Measurements from ENCODE around the gene FEZF1. TPM values are rescaled to one million over a fixed set of nuclear protein-coding genes. Genes with fewer than 3 reads are reported as not detected.

Gene FEZF1
- total and polyA plus RNA-seq, 8 donors = not detected

- intact Hi-C loops (cut with DNase I; ENCODE audit: low total_unique reads) = no loop called here
- Histone ChIP-seq H3K4me3 (no peak overlapping the region), H3K4me1 (no peaks in the 10 kb centered on the region), H3K27ac (no peak overlapping the region), H3K9me3 (no peaks in the 10 kb centered on the region), H3K27me3 (no peaks in the 10 kb centered on the region), H3K36me3 (no peaks in the 10 kb centered on the region)
- 55 to 63% (median 57%) methylated on average over 4 of the region's 4 CpGs for WGBS, 5 donors
- no peak for DNase-seq
- TF ChIP-seq POLR2A (IDR thresholded peaks at IDR 0.05) = no peak
- TF ChIP-seq POLR2AphosphoS5 (IDR thresholded peaks at IDR 0.05) = no peak
- TF ChIP-seq EP300 (IDR thresholded peaks at IDR 0.05) = no peak
- no peak for TF ChIP-seq CTCF (IDR thresholded peaks at IDR 0.05)
These were observed 43.1 kb downstream of the FEZF1 start for GRCh38 chr7:122261442-122261841.

GRCh38 chr7:122261016-122261415 lies 43.5 kb downstream of the FEZF1 start:
- DNase-seq = no peak
- Histone ChIP-seq H3K27ac (no peak overlapping the region), H3K4me1 (no peaks in the 10 kb centered on the region), H3K36me3 (no peaks in the 10 kb centered on the region), H3K9me3 (no peaks in the 10 kb centered on the region), H3K27me3 (no peaks in the 10 kb centered on the region), H3K4me3 (no peak overlapping the region)
- no peak for TF ChIP-seq EP300 (IDR thresholded peaks at IDR 0.05)
- TF ChIP-seq CTCF (IDR thresholded peaks at IDR 0.05) = no peak
- TF ChIP-seq POLR2A (IDR thresholded peaks at IDR 0.05) = no peak
- TF ChIP-seq POLR2AphosphoS5 (IDR thresholded peaks at IDR 0.05) = no peak
- intact Hi-C loops (cut with DNase I; ENCODE audit: low total_unique reads) = no loop called here

- Histone ChIP-seq H3K27me3 (no peaks in the 10 kb centered on the region), H3K9me3 (no peaks in the 10 kb centered on the region), H3K27ac (no peak overlapping the region), H3K4me3 (no peak overlapping the region), H3K36me3 (no peaks in the 10 kb centered on the region), H3K4me1 (no peaks in the 10 kb centered on the region)
- no peak for DNase-seq
- 37 to 52% (median 45%) methylated on average over 2 of the region's 2 CpGs for whole genome bisulfite sequencing, 5 donors
- intact Hi-C loops (cut with DNase I; ENCODE audit: low total_unique reads) = no loop called here
- TF ChIP-seq POLR2A (IDR thresholded peaks at IDR 0.05) (no peak), EP300 (IDR thresholded peaks at IDR 0.05) (no peak), CTCF (IDR thresholded peaks at IDR 0.05) (no peak), POLR2AphosphoS5 (IDR thresholded peaks at IDR 0.05) (no peak)
These were observed 44.2 kb downstream of the FEZF1 start for GRCh38 chr7:122260336-122260735.

GRCh38 chr7:122258971-122259370 lies 45.6 kb downstream of the FEZF1 start:
- intact Hi-C loops (cut with DNase I; ENCODE audit: low total_unique reads) = no loop called here
- H3K27ac ChIP-seq = no peak overlapping the region
- WGBS, 5 donors = 59 to 77% (median 66%) methylated on average over 2 of the region's 2 CpGs
- no peaks in the 10 kb centered on the region for H3K27me3 ChIP-seq
- no peak overlapping the region for H3K4me3 ChIP-seq
- TF ChIP-seq EP300 (IDR thresholded peaks at IDR 0.05) (no peak), CTCF (IDR thresholded peaks at IDR 0.05) (no peak), POLR2A (IDR thresholded peaks at IDR 0.05) (no peak), POLR2AphosphoS5 (IDR thresholded peaks at IDR 0.05) (no peak)
- H3K36me3 ChIP-seq = no peaks in the 10 kb centered on the region
- no peak for DNase-seq
- no peaks in the 10 kb centered on the region for H3K4me1 ChIP-seq
- H3K9me3 ChIP-seq = no peaks in the 10 kb centered on the region

All from stomach (tissue), 9 donors.